ENCODE measurements around the gene KRT81.

GRCh38 chr12:52259657-52260243 lies 31.6 kb downstream of the KRT81 start:
- TF ChIP-seq CTCF (IDR thresholded peaks at IDR 0.05) = no peak
- TF ChIP-seq POLR2A (IDR thresholded peaks at IDR 0.05) = no peak
